Panc1 (cell line): ENCODE results near the gene MAL. TPM values are rescaled to one million over a fixed set of nuclear protein-coding genes. Genes with fewer than 3 reads are reported as not detected.

ENCODE experiments used
- ATAC-seq: fragments of 200-7000 bp; cut with Tn5 transposase; 2 replicates; pipeline ENCODE4 v1.9.1; 2020; ENCODE audit warnings: mild to moderate bottlenecking, moderate library complexity
- BruUV-seq: library from RNA; stranded (reverse); fragments of 400-500 nt; replicated peaks from 2 replicates; lab custom pipeline; 2021; lab: Mats Ljungman, UMichigan
- CTCF ChIA-PET: fragments of 300-600 bp; sonication (Branson Sonifier 250); formaldehyde crosslinking; loops from one replicate; lab custom pipeline; 2022; ENCODE audit warnings: antibody characterized with exemption; lab: Charles Lee
- POLR2A ChIA-PET: fragments of 300-600 bp; sonication (Branson Sonifier 250); formaldehyde crosslinking; loops from one replicate; lab custom pipeline; 2022; ENCODE audit warnings: antibody characterized with exemption; lab: Charles Lee
- DNase-seq: peaks from one replicate; pipeline ENCODE4 v3.0.0-alpha.2; 2010; ENCODE audit warnings: low read depth, low spot score
- H3K27ac ChIP-seq: 2 replicates; pipeline ENCODE4 v1.5.1; 2011; ENCODE audit warnings: mild to moderate bottlenecking, low read length, inconsistent platforms
- H3K27me3 ChIP-seq: fragments of 200-500 bp; sonication (Bioruptor generic); 2 replicates; pipeline ENCODE4 v1.6.0; 2014; ENCODE audit warnings: low read length, inconsistent platforms; ENCODE audit not compliant: control insufficient read depth, insufficient read depth
- H3K36me3 ChIP-seq: fragments of 200-500 bp; sonication (Bioruptor generic); 2 replicates; pipeline ENCODE4 v1.5.1; 2014; ENCODE audit warnings: inconsistent platforms, mild to moderate bottlenecking, low read length, moderate library complexity; ENCODE audit not compliant: control insufficient read depth, insufficient read depth
- H3K4me1 ChIP-seq: 2 replicates; pipeline ENCODE4 v1.5.1; 2011; ENCODE audit warnings: inconsistent platforms, mild to moderate bottlenecking, low read length, moderate library complexity; ENCODE audit not compliant: control insufficient read depth, insufficient read depth
- H3K4me3 ChIP-seq, 2 experiments: 2 replicates each; pipeline ENCODE4 v1.5.1; 2011 to 2012; ENCODE audit warnings: low read depth in 2 of 2, low read length in 2 of 2, mild to moderate bottlenecking in 2 of 2, inconsistent platforms in 1 of 2, moderate library complexity in 1 of 2
- H3K9me3 ChIP-seq: fragments of 200-500 bp; sonication (Bioruptor generic); 2 replicates; pipeline ENCODE4 v1.5.1; 2014; ENCODE audit warnings: low read depth, mild to moderate bottlenecking, inconsistent platforms, low read length, moderate library complexity; ENCODE audit not compliant: control insufficient read depth, insufficient read depth
- CTCF ChIP-seq: fragments of 450-650 bp; IDR thresholded peaks from 2 replicates; pipeline ENCODE4 v1.5.1; 2017; ENCODE audit warnings: mild to moderate bottlenecking
- POLR2AphosphoS5 ChIP-seq: IDR thresholded peaks from 2 replicates; pipeline ENCODE4 v1.6.1; 2012; ENCODE audit warnings: mild to moderate bottlenecking, low read depth, low read length, moderate library complexity
- SIN3A ChIP-seq: IDR thresholded peaks from 2 replicates; pipeline ENCODE4 v1.6.1; 2012; ENCODE audit warnings: low read depth, mild to moderate bottlenecking, low read length, moderate library complexity, borderline replicate concordance; ENCODE audit not compliant: insufficient read depth
- TCF7L2 ChIP-seq: IDR thresholded peaks from 2 replicates; pipeline ENCODE4 v1.6.1; 2011; ENCODE audit warnings: mild to moderate bottlenecking, low read depth, low read length, inconsistent platforms
- in situ Hi-C: cut with HindIII; loops from 2 replicates; pipeline ENCODE4 v1.10.0; 2016; ENCODE audit warnings: low sequenced_read_pairs, low pct_unique_long_range_greater_than_20kb
- intact Hi-C: fragments of 100-400 bp; cut with micrococcal nuclease; formaldehyde crosslinking; loops from one replicate; pipeline ENCODE4 v1.10.0; 2022; ENCODE audit not compliant: unreplicated experiment
- total RNA-seq: library from RNA; stranded (reverse); gene quantifications from one replicate; pipeline ENCODE4 v1.2.1, GENCODE V29; 2021; ENCODE audit not compliant: unreplicated experiment
- TF ChIP-seq, protein P1 (sequence below), 2 experiments: IDR thresholded peaks; 2 replicates each; pipeline ENCODE4 v1.6.1; 2011 to 2012; ENCODE audit warnings: low read depth in 2 of 2, control low read depth in 1 of 2, low read length in 1 of 2, mild to moderate bottlenecking in 1 of 2, moderate library complexity in 1 of 2; ENCODE audit not compliant: insufficient read depth in 1 of 2

Gene MAL
- total RNA-seq, 1 experiment from 2014 or later = 1.3 TPM

- H3K4me1 ChIP-seq = no peaks in the 10 kb centered on the region
- in situ Hi-C loops (no loop called here), intact Hi-C loops (no loop called here)
- CTCF ChIA-PET = interaction anchor here (3.4 kb wide), 1 partner anchor 59 kb away, joined by 14 read pairs; no protein-coding TSS in a partner anchor
- BruUV-seq = no TSS peak
- H3K27ac ChIP-seq = no peak overlapping the region
- no peaks in the 10 kb centered on the region for H3K36me3 ChIP-seq
- H3K27me3 ChIP-seq = peaks cover 4% of the 10 kb centered on the region; the same call in 1 of the 2 replicates
- H3K4me3 ChIP-seq = no peak overlapping the region
- no peak for ATAC-seq
- POLR2A ChIA-PET = no interaction called here
- no peaks in the 10 kb centered on the region for H3K9me3 ChIP-seq
- TF ChIP-seq SIN3A (no peak), POLR2AphosphoS5 (no peak), CTCF (no peak), TCF7L2 (no peak)
- TF ChIP-seq, protein P1, sequence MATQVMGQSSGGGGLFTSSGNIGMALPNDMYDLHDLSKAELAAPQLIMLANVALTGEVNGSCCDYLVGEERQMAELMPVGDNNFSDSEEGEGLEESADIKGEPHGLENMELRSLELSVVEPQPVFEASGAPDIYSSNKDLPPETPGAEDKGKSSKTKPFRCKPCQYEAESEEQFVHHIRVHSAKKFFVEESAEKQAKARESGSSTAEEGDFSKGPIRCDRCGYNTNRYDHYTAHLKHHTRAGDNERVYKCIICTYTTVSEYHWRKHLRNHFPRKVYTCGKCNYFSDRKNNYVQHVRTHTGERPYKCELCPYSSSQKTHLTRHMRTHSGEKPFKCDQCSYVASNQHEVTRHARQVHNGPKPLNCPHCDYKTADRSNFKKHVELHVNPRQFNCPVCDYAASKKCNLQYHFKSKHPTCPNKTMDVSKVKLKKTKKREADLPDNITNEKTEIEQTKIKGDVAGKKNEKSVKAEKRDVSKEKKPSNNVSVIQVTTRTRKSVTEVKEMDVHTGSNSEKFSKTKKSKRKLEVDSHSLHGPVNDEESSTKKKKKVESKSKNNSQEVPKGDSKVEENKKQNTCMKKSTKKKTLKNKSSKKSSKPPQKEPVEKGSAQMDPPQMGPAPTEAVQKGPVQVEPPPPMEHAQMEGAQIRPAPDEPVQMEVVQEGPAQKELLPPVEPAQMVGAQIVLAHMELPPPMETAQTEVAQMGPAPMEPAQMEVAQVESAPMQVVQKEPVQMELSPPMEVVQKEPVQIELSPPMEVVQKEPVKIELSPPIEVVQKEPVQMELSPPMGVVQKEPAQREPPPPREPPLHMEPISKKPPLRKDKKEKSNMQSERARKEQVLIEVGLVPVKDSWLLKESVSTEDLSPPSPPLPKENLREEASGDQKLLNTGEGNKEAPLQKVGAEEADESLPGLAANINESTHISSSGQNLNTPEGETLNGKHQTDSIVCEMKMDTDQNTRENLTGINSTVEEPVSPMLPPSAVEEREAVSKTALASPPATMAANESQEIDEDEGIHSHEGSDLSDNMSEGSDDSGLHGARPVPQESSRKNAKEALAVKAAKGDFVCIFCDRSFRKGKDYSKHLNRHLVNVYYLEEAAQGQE (IDR thresholded peaks at IDR 0.05; ENCODE audit: insufficient read depth in 1 of 2, low read depth in 2 of 2, low read length in 1 of 2) = no peak
- no peak for DNase-seq
Measured at GRCh38 chr2:95020275-95021022, 5.1 kb upstream of the MAL start.

DNA sequence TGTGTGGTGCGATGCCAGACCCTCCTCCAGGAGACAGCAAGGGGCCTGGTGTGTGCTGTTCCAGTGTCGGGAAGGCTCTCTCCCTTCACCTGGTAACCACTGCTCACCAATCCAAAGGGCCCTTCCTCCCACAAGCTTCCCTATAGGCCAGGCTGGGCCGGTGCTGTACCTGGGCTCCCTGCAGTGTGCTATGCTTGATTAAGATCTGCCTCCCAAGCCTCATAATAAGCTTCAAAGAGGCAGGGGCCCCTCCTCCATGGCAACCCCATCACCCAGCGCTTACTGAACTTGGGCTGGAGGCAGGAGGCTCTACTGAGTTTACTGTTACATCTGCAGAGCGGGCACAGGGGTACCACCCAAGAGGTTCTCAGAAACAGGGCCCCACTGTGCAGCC lies 4.5 kb upstream of the MAL start:
- POLR2A ChIA-PET = no interaction called here
- TF ChIP-seq, protein P1 (IDR thresholded peaks at IDR 0.05; ENCODE audit: insufficient read depth in 1 of 2, low read depth in 2 of 2, low read length in 1 of 2) = no peak
- TF ChIP-seq TCF7L2 (no peak), POLR2AphosphoS5 (no peak), SIN3A (no peak), CTCF (no peak)
- Histone ChIP-seq H3K4me3 (no peak overlapping the region), H3K27ac (no peak overlapping the region), H3K27me3 (peaks cover 5% of the 10 kb centered on the region; the same call in 1 of the 2 replicates), H3K9me3 (no peaks in the 10 kb centered on the region), H3K4me1 (no peaks in the 10 kb centered on the region), H3K36me3 (no peaks in the 10 kb centered on the region)
- intact Hi-C loops = no loop called here
- in situ Hi-C loops = no loop called here
- CTCF ChIA-PET = interaction anchor here (3.4 kb wide), 1 partner anchor 58 kb away, joined by 14 read pairs; no protein-coding TSS in a partner anchor
- BruUV-seq = no TSS peak
- DNase-seq (no peak), ATAC-seq (no peak)
